Lower leg skin (tissue), 3 donors: Measurements from ENCODE around the gene CAMTA1.

ENCODE experiments used
- POLR2A ChIP-seq, 2 donors: fragments of 450-650 bp; IDR thresholded peaks; one replicate each; pipeline ENCODE4 v1.6.1; 2016 to 2017; ENCODE audit warnings: antibody characterized with exemption in 2 of 2, mild to moderate bottlenecking in 1 of 2, moderate library complexity in 1 of 2
- TF ChIP-seq, protein P1 (sequence below), 3 donors: fragments of 450-650 bp; IDR thresholded peaks; one replicate each; pipeline ENCODE4 v1.5.1; 2016; ENCODE audit warnings: antibody characterized with exemption in 3 of 3, mild to moderate bottlenecking in 3 of 3, moderate library complexity in 2 of 3

- TF ChIP-seq, protein P1, sequence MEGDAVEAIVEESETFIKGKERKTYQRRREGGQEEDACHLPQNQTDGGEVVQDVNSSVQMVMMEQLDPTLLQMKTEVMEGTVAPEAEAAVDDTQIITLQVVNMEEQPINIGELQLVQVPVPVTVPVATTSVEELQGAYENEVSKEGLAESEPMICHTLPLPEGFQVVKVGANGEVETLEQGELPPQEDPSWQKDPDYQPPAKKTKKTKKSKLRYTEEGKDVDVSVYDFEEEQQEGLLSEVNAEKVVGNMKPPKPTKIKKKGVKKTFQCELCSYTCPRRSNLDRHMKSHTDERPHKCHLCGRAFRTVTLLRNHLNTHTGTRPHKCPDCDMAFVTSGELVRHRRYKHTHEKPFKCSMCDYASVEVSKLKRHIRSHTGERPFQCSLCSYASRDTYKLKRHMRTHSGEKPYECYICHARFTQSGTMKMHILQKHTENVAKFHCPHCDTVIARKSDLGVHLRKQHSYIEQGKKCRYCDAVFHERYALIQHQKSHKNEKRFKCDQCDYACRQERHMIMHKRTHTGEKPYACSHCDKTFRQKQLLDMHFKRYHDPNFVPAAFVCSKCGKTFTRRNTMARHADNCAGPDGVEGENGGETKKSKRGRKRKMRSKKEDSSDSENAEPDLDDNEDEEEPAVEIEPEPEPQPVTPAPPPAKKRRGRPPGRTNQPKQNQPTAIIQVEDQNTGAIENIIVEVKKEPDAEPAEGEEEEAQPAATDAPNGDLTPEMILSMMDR (IDR thresholded peaks at IDR 0.05), result no peak
- no peak for TF ChIP-seq POLR2A (IDR thresholded peaks at IDR 0.05)
Measured at GRCh38 chr1:7106442-7107108, 321.3 kb downstream of the CAMTA1 start.
